ENCODE results near the gene AFDN.

Gene AFDN

DNA sequence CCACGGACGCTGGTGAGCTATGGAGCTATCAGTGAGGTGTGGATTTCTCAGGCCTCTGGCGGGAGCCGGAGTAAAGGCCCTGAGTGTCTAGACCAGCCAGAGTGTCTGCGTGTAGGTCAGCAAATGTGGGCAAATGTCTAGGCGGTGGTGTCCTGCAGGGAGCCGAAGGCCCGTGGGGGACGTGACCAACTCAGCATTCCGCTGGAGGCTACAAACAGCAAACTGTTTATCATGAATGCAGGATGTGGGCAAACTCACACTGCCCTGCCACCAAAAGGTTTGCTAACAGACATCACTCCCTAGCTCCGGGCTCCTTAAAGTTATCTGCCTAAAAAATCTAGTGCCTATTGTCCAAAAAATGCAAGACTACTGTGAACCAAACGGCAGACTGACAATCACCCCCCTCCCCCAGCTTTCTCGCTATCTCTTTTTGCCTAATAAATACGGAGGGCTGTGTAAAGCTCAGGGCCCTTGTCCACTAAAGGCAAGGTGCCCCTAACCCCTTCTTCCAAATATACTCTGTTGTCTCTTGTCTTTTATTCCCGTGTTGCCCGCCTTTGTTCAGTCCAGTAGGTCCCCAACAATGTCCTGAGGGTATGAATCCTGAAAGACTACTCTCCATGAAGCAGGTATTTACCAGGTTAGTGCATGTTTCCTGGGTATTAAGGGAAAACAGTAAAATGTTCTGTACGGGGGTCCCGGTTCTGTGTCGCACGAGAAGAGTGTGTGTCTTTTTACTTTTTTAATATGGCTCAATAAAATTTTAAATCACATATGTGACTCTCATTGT lies 29.0 kb upstream of the AFDN start:
- Histone ChIP-seq H3K27ac (no peak overlapping the region), H3K27me3 (ENCODE audit: insufficient read depth, low read depth) (no peaks in the 10 kb centered on the region), H4K20me1 (ENCODE audit: insufficient read depth) (no peaks in the 10 kb centered on the region), H3K4me3 (IDR thresholded peaks at IDR 0.05; ENCODE audit: insufficient read depth, low read depth, low read length) (no peak overlapping the region), H3K9ac (no peak overlapping the region), H3K79me2 (ENCODE audit: insufficient read depth, low read depth) (no peaks in the 10 kb centered on the region), H3K4me1 (ENCODE audit: low read depth, poor library complexity, severe bottlenecking) (no peaks in the 10 kb centered on the region), H3K36me3 (ENCODE audit: insufficient read depth) (no peaks in the 10 kb centered on the region), H2AFZ (ENCODE audit: low read depth) (no peak overlapping the region), H3K4me2 (no peak overlapping the region)
- TF ChIP-seq, protein P1, sequence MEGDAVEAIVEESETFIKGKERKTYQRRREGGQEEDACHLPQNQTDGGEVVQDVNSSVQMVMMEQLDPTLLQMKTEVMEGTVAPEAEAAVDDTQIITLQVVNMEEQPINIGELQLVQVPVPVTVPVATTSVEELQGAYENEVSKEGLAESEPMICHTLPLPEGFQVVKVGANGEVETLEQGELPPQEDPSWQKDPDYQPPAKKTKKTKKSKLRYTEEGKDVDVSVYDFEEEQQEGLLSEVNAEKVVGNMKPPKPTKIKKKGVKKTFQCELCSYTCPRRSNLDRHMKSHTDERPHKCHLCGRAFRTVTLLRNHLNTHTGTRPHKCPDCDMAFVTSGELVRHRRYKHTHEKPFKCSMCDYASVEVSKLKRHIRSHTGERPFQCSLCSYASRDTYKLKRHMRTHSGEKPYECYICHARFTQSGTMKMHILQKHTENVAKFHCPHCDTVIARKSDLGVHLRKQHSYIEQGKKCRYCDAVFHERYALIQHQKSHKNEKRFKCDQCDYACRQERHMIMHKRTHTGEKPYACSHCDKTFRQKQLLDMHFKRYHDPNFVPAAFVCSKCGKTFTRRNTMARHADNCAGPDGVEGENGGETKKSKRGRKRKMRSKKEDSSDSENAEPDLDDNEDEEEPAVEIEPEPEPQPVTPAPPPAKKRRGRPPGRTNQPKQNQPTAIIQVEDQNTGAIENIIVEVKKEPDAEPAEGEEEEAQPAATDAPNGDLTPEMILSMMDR (conservative IDR thresholded peaks at IDR 0.05; ENCODE audit: low read depth, low read length) = no peak

DNA sequence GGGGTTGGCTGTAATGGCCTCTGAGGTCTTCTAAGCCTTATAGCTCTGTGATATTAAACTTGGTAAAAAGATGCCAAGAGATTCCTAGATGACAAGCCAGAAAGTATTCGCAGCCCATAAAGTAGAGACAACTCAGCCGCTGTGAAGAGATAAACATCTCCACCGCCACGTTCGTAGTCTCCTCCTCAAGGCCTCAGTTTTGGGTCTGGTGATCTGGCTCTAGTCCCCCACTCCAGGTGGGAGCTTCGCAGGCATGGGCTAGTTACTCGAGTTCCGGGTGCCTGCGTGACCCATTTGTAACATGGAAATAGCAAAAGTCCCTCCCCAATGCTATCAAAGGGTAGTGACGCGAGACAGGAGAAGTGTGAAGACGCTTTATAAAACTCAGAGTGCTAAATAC lies 28.3 kb upstream of the AFDN start:
- Histone ChIP-seq H3K4me2 (no peak overlapping the region), H3K36me3 (ENCODE audit: insufficient read depth) (no peaks in the 10 kb centered on the region), H3K4me3 (IDR thresholded peaks at IDR 0.05; ENCODE audit: insufficient read depth, low read depth, low read length) (no peak overlapping the region), H3K79me2 (ENCODE audit: insufficient read depth, low read depth) (no peaks in the 10 kb centered on the region), H3K9ac (no peak overlapping the region), H3K27ac (no peak overlapping the region), H3K27me3 (ENCODE audit: insufficient read depth, low read depth) (no peaks in the 10 kb centered on the region), H3K4me1 (ENCODE audit: low read depth, poor library complexity, severe bottlenecking) (no peaks in the 10 kb centered on the region), H2AFZ (ENCODE audit: low read depth) (no peak overlapping the region), H4K20me1 (ENCODE audit: insufficient read depth) (no peaks in the 10 kb centered on the region)
- TF ChIP-seq, protein P1 (conservative IDR thresholded peaks at IDR 0.05; ENCODE audit: low read depth, low read length) = no peak

DNA sequence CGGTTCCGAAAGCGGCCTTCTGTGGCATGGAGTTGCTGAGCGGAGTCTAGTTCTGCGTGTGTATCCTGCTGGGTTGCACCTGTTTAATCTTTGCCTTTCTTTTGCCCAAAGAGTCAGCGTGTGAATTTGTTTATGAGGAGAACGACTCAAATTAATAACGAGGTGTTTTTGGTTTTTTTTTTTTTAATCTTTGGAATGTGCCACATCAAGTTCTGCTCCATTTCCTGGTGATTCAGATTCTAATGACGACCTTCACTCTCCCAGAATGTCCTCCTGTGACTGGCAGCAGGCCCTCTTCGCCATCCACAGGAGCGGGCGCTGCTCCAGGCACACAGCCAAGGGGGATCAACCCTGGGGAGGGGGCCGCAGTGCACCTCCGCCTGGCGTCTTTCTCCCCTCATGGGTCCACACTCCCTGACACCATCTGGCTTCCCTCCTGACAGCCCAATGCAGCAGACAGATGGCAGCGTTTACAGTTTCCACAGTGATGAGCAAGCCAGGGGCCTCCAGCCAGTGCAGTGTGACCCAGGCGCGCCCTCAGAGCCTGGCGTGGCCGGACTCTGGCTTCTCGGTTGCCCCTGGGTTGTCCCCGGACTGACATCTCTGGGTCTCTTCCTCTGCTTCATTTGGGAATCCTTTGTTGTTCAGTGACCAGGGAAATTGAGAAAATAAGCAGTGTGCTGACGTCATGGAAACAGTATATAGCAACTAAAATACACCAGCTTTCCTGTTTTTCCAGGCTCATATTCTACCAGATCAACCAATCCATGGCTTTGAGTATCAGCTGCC lies 27.5 kb upstream of the AFDN start:
- Histone ChIP-seq H3K4me3 (IDR thresholded peaks at IDR 0.05; ENCODE audit: insufficient read depth, low read depth, low read length) (no peak overlapping the region), H2AFZ (ENCODE audit: low read depth) (no peak overlapping the region), H3K36me3 (ENCODE audit: insufficient read depth) (no peaks in the 10 kb centered on the region), H3K27ac (no peak overlapping the region), H3K79me2 (ENCODE audit: insufficient read depth, low read depth) (no peaks in the 10 kb centered on the region), H3K4me1 (ENCODE audit: low read depth, poor library complexity, severe bottlenecking) (no peaks in the 10 kb centered on the region), H3K9ac (no peak overlapping the region), H3K4me2 (no peak overlapping the region), H4K20me1 (ENCODE audit: insufficient read depth) (no peaks in the 10 kb centered on the region), H3K27me3 (ENCODE audit: insufficient read depth, low read depth) (no peaks in the 10 kb centered on the region)
- TF ChIP-seq, protein P1 (conservative IDR thresholded peaks at IDR 0.05; ENCODE audit: low read depth, low read length) = no peak

DNA sequence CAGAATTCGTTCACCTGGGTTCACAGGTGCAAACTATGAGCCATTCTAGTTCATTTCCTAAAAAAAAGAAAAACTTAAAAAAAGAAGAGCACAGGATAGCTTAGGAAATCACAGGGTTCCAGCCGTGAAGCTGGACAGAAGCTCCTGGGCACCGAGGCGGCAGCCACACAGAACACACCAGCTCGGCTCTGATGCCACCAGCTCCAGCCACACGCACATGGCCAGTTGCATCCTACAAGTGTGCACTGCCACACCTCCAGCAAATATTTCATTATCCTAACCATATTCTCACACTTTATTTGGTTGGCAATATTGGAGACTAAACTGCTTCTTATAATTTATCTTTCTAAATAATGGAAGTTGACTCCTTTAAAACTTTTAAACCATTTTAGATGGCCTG lies 26.2 kb upstream of the AFDN start:
- H3K27me3 ChIP-seq (ENCODE audit: insufficient read depth, low read depth) = no peaks in the 10 kb centered on the region
- no peaks in the 10 kb centered on the region for H4K20me1 ChIP-seq (ENCODE audit: insufficient read depth)
- no peak overlapping the region for H2AFZ ChIP-seq (ENCODE audit: low read depth)
- no peak overlapping the region for H3K9ac ChIP-seq
- H3K79me2 ChIP-seq (ENCODE audit: insufficient read depth, low read depth) = no peaks in the 10 kb centered on the region
- H3K27ac ChIP-seq = no peak overlapping the region
- H3K4me2 ChIP-seq = no peak overlapping the region
- TF ChIP-seq, protein P1 (conservative IDR thresholded peaks at IDR 0.05; ENCODE audit: low read depth, low read length) = no peak
- no peak overlapping the region for H3K4me3 ChIP-seq (IDR thresholded peaks at IDR 0.05; ENCODE audit: insufficient read depth, low read depth, low read length)
- H3K4me1 ChIP-seq (ENCODE audit: low read depth, poor library complexity, severe bottlenecking) = no peaks in the 10 kb centered on the region
- H3K36me3 ChIP-seq (ENCODE audit: insufficient read depth) = no peaks in the 10 kb centered on the region

Measured in KMS-11 (cell line).